Right atrium auricular region (tissue), 2 donors: ENCODE measurements around the gene SLC39A11. TPM values are rescaled to one million over a fixed set of nuclear protein-coding genes. Genes with fewer than 3 reads are reported as not detected.
A peak's percentile ranks its signal among the peaks of the same experiment; 100 is the strongest.
"Not testable (repeated sequence)": the region's sequence is repeated elsewhere in the genome, so short reads cannot be mapped to it uniquely, and the experiment has no call there.

Experiments
- DNase-seq: peaks from one replicate; pipeline ENCODE4 v3.0.0-alpha.2; 2019; ENCODE audit warnings: low spot score
- H3K27ac ChIP-seq, 2 donors: fragments of 200-600 bp; sonication (generic); 1 replicate in 1 of 2; 2 replicates in 1 of 2; pipeline ENCODE4 v1.5.1; 2016 to 2019
- H3K27me3 ChIP-seq, 2 donors: fragments of 200-600 bp; sonication (generic); one replicate each; pipeline versions ENCODE4 v1.5.1 to v1.6.0; 2017 to 2019
- H3K36me3 ChIP-seq: fragments of 200-600 bp; sonication (generic); one replicate; pipeline ENCODE4 v1.5.1; 2016
- H3K4me1 ChIP-seq, 2 donors: fragments of 200-600 bp; sonication (generic); one replicate each; pipeline versions ENCODE4 v1.5.1 to v1.6.0; 2017 to 2019
- H3K4me3 ChIP-seq, 2 donors: fragments of 200-600 bp; sonication (generic); 1 replicate in 1 of 2; 2 replicates in 1 of 2; pipeline ENCODE4 v1.5.1; 2017 to 2019; ENCODE audit warnings: mild to moderate bottlenecking in 1 of 2, moderate library complexity in 1 of 2
- H3K9me3 ChIP-seq, 2 donors: fragments of 200-600 bp; sonication (generic); one replicate each; pipeline ENCODE4 v1.5.1; 2019
- CTCF ChIP-seq, 2 donors: fragments of 200-600 bp; sonication (generic); IDR thresholded peaks; one replicate each; pipeline ENCODE4 v1.5.1; 2019; ENCODE audit warnings: antibody characterized with exemption in 2 of 2
- total RNA-seq, 2 donors: library from RNA; depleted of rRNA; stranded (reverse); fragments of >200 nt; gene quantifications; one replicate each; pipeline ENCODE4 v1.1.0, GENCODE V29; 2016

The SLC39A11 gene
- total RNA-seq, 2 donors from 2014 or later, result 7.4 to 15.5 TPM

- no peak for DNase-seq
- Histone ChIP-seq H3K4me1 (no peaks in the 10 kb centered on the region), H3K27ac (no peak overlapping the region), H3K27me3 (no peaks in the 10 kb centered on the region), H3K4me3 (no peak overlapping the region), H3K9me3 (no peaks in the 10 kb centered on the region), H3K36me3 (no peaks in the 10 kb centered on the region)
- TF ChIP-seq CTCF (IDR thresholded peaks at IDR 0.05), result no peak
Measured at GRCh38 chr17:73011016-73011486, 81.4 kb downstream of the SLC39A11 start.

GRCh38 chr17:73010414-73010813, 82.1 kb downstream of the SLC39A11 start:
- Histone ChIP-seq H3K36me3 (no peaks in the 10 kb centered on the region), H3K9me3 (no peaks in the 10 kb centered on the region), H3K4me1 (no peaks in the 10 kb centered on the region), H3K27me3 (no peaks in the 10 kb centered on the region), H3K4me3 (no peak overlapping the region), H3K27ac (no peak overlapping the region)
- DNase-seq, result no peak
- no peak for TF ChIP-seq CTCF (IDR thresholded peaks at IDR 0.05)

- no peak for DNase-seq
- H3K9me3 ChIP-seq, result no peaks in the 10 kb centered on the region
Measured at GRCh38 chr17:73007407-73007806, 85.1 kb downstream of the SLC39A11 start.

GRCh38 chr17:73005360-73005759, 87.1 kb downstream of the SLC39A11 start:
- H3K27ac ChIP-seq, result no peak overlapping the region
- TF ChIP-seq CTCF (IDR thresholded peaks at IDR 0.05), result no peak
- H3K27me3 ChIP-seq, result no peaks in the 10 kb centered on the region
- no peak for DNase-seq
- no peak overlapping the region for H3K4me3 ChIP-seq
- H3K4me1 ChIP-seq, result no peaks in the 10 kb centered on the region
- H3K36me3 ChIP-seq, result no peaks in the 10 kb centered on the region
- no peaks in the 10 kb centered on the region for H3K9me3 ChIP-seq

More at GRCh38 chr17:73007407-73007806, 85.1 kb downstream of the SLC39A11 start:
- H3K27ac ChIP-seq, result peak overlapping the region in 1 of 2 donors; percentile 16
- no peaks in the 10 kb centered on the region for H3K36me3 ChIP-seq
- no peak for TF ChIP-seq CTCF (IDR thresholded peaks at IDR 0.05)
- H3K27me3 ChIP-seq, result no peaks in the 10 kb centered on the region
- H3K4me1 ChIP-seq, result no peaks in the 10 kb centered on the region
- H3K4me3 ChIP-seq, result no peak overlapping the region

- Histone ChIP-seq H3K36me3 (no peaks in the 10 kb centered on the region), H3K27me3 (no peaks in the 10 kb centered on the region), H3K4me1 (no peaks in the 10 kb centered on the region), H3K9me3 (no peaks in the 10 kb centered on the region), H3K4me3 (no peak overlapping the region), H3K27ac (no peak overlapping the region)
- DNase-seq, result no peak
- TF ChIP-seq CTCF (IDR thresholded peaks at IDR 0.05), result no peak
Measured at GRCh38 chr17:73003487-73003886, 89.0 kb downstream of the SLC39A11 start.

- TF ChIP-seq CTCF (IDR thresholded peaks at IDR 0.05), result no peak
- Histone ChIP-seq H3K4me3 (no peak overlapping the region), H3K27me3 (no peaks in the 10 kb centered on the region), H3K9me3 (no peaks in the 10 kb centered on the region), H3K27ac (no peak overlapping the region), H3K36me3 (no peaks in the 10 kb centered on the region), H3K4me1 (no peaks in the 10 kb centered on the region)
- DNase-seq, result no peak
Measured at GRCh38 chr17:73000832-73001231, 91.7 kb downstream of the SLC39A11 start.

GRCh38 chr17:72999474-72999873, 93.0 kb downstream of the SLC39A11 start:
- not testable (repeated sequence) for DNase-seq, H3K36me3 ChIP-seq, H3K9me3 ChIP-seq, H3K27me3 ChIP-seq, H3K4me3 ChIP-seq, H3K27ac ChIP-seq, H3K4me1 ChIP-seq
